A673 (cell line): ENCODE results near the gene TMEM179. TPM values are rescaled to one million over a fixed set of nuclear protein-coding genes. Genes with fewer than 3 reads are reported as not detected.

Source experiments
- BruUV-seq: library from RNA; stranded (reverse); fragments of 400-500 nt; replicated peaks from 2 replicates; lab custom pipeline; 2021; lab: Mats Ljungman, UMichigan
- CTCF ChIA-PET: fragments of 300-600 bp; sonication (Branson Sonifier 250); formaldehyde crosslinking; loops from one replicate; lab custom pipeline; 2022; ENCODE audit warnings: antibody characterized with exemption; lab: Charles Lee
- POLR2A ChIA-PET: fragments of 300-600 bp; sonication (Branson Sonifier 250); formaldehyde crosslinking; loops from one replicate; lab custom pipeline; 2022; ENCODE audit warnings: antibody characterized with exemption; ENCODE audit not compliant: low non-redundant PET; lab: Charles Lee
- DNase-seq: peaks from one replicate; pipeline ENCODE4 v3.0.0-alpha.2; 2015; ENCODE audit warnings: low spot score
- H3K27ac ChIP-seq: fragments of 200-600 bp; sonication (generic); 2 replicates; pipeline ENCODE4 v1.5.1; 2016; ENCODE audit warnings: mixed run types, low read depth, mild to moderate bottlenecking, mixed read lengths, antibody characterized with exemption, low read length; ENCODE audit not compliant: poor library complexity, severe bottlenecking
- H3K27me3 ChIP-seq: fragments of 200-600 bp; sonication (generic); replicated peaks from 2 replicates; pipeline ENCODE4 v1.6.1; 2017; ENCODE audit warnings: mixed run types, low read depth, mild to moderate bottlenecking, mixed read lengths, antibody characterized with exemption, low read length; ENCODE audit not compliant: insufficient read depth, poor library complexity
- H3K36me3 ChIP-seq: fragments of 200-600 bp; sonication (generic); 2 replicates; pipeline ENCODE4 v1.6.1; 2016; ENCODE audit warnings: mixed run types, mild to moderate bottlenecking, mixed read lengths, antibody characterized with exemption, low read length; ENCODE audit not compliant: insufficient read depth, poor library complexity, severe bottlenecking
- H3K4me1 ChIP-seq: fragments of 200-600 bp; sonication (generic); 2 replicates; pipeline ENCODE4 v1.6.1; 2017; ENCODE audit warnings: mixed run types, mild to moderate bottlenecking, mixed read lengths, antibody characterized with exemption, low read length; ENCODE audit not compliant: insufficient read depth, poor library complexity, severe bottlenecking
- H3K4me3 ChIP-seq: fragments of 200-600 bp; sonication (generic); 2 replicates; pipeline ENCODE4 v1.5.1; 2016; ENCODE audit warnings: low read depth, mixed run types, mild to moderate bottlenecking, mixed read lengths, low read length; ENCODE audit not compliant: poor library complexity, severe bottlenecking
- H3K9me3 ChIP-seq: fragments of 200-600 bp; sonication (generic); 2 replicates; pipeline ENCODE4 v1.6.1; 2016; ENCODE audit warnings: mixed run types, low read depth, mild to moderate bottlenecking, mixed read lengths, antibody characterized with exemption, low read length; ENCODE audit not compliant: poor library complexity, severe bottlenecking
- CTCF ChIP-seq: fragments of 300-800, 200-600 bp; sonication (generic); conservative IDR thresholded peaks from 2 replicates; pipeline ENCODE4 v1.5.1; 2017; ENCODE audit warnings: low read depth, mild to moderate bottlenecking, antibody characterized with exemption, low read length, moderate library complexity, mixed read lengths
- EZH2 ChIP-seq: fragments of 200-600 bp; sonication (generic); IDR thresholded peaks from 2 replicates; pipeline ENCODE4 v1.6.1; 2017; ENCODE audit warnings: borderline replicate concordance, low read depth, mild to moderate bottlenecking, mixed read lengths, antibody characterized with exemption, low read length; ENCODE audit not compliant: poor library complexity, severe bottlenecking
- intact Hi-C: fragments of 100-400 bp; cut with micrococcal nuclease; formaldehyde crosslinking; loops from one replicate; pipeline ENCODE4 v1.10.0; 2022; ENCODE audit not compliant: unreplicated experiment
- total RNA-seq: library from RNA; stranded (reverse); gene quantifications from 2 replicates; pipeline ENCODE4 v1.2.3, GENCODE V29; 2021

Gene TMEM179
- total RNA-seq, 1 experiment from 2014 or later: 0.58 TPM

- no peaks in the 10 kb centered on the region for H3K27me3 ChIP-seq
- no peaks in the 10 kb centered on the region for H3K9me3 ChIP-seq
- H3K27ac ChIP-seq: no peak overlapping the region
- no peak for DNase-seq
- TF ChIP-seq CTCF (no peak), EZH2 (no peak)
- ChIA-PET POLR2A (no interaction called here), CTCF (no interaction called here)
- H3K36me3 ChIP-seq: no peaks in the 10 kb centered on the region
- BruUV-seq: no TSS peak
- H3K4me1 ChIP-seq: no peaks in the 10 kb centered on the region
- no peak overlapping the region for H3K4me3 ChIP-seq
- intact Hi-C loops: no loop called here
Observed at GRCh38 chr14:104652386-104652785, 47.8 kb upstream of the TMEM179 start.

- Histone ChIP-seq H3K9me3 (no peaks in the 10 kb centered on the region), H3K36me3 (no peaks in the 10 kb centered on the region), H3K4me1 (no peaks in the 10 kb centered on the region), H3K27me3 (no peaks in the 10 kb centered on the region), H3K27ac (no peak overlapping the region), H3K4me3 (no peak overlapping the region)
- CTCF ChIA-PET: no interaction called here
- DNase-seq: no peak
- intact Hi-C loops: no loop called here
- TF ChIP-seq CTCF (no peak), EZH2 (no peak)
- no TSS peak for BruUV-seq
- POLR2A ChIA-PET: no interaction called here
Observed at GRCh38 chr14:104651876-104652260, 47.3 kb upstream of the TMEM179 start.

- intact Hi-C loops: loop anchor here (1.0 kb wide), 1 partner anchor 57 kb away; no protein-coding TSS in a partner anchor
- no peak for DNase-seq
Observed at GRCh38 chr14:104650981-104651875, 46.7 kb upstream of the TMEM179 start.

More at GRCh38 chr14:104650981-104651875, 46.7 kb upstream of the TMEM179 start:
- Histone ChIP-seq H3K27ac (no peak overlapping the region), H3K9me3 (no peaks in the 10 kb centered on the region), H3K4me1 (no peaks in the 10 kb centered on the region), H3K27me3 (no peaks in the 10 kb centered on the region), H3K36me3 (no peaks in the 10 kb centered on the region), H3K4me3 (no peak overlapping the region)
- BruUV-seq: no TSS peak
- ChIA-PET CTCF (no interaction called here), POLR2A (no interaction called here)
- TF ChIP-seq CTCF (no peak), EZH2 (no peak)
